SK-N-SH (cell line): ENCODE results near the gene KCNQ5.

ENCODE experiments used
- CHD2 ChIP-seq: fragments of 150-350 bp; IDR thresholded peaks from 2 replicates; pipeline ENCODE4 v1.6.1; 2018; ENCODE audit warnings: low read length; ENCODE audit not compliant: partially characterized antibody
- EP300 ChIP-seq, 2 experiments: IDR thresholded peaks; 2 replicates each; pipeline versions ENCODE4 v1.4.0 to v1.6.1; 2012; ENCODE audit warnings: borderline replicate concordance in 1 of 2, low read depth in 1 of 2, low read length in 1 of 2
- EZH2phosphoT487 ChIP-seq: fragments of 200-600 bp; sonication (generic); IDR thresholded peaks from 2 replicates; pipeline ENCODE4 v1.6.1; 2017; ENCODE audit warnings: low read depth, mixed run types, mild to moderate bottlenecking, antibody characterized with exemption, moderate library complexity, borderline replicate concordance
- FOSL2 ChIP-seq: IDR thresholded peaks from 2 replicates; pipeline ENCODE4 v1.4.0; 2012; ENCODE audit warnings: low read depth, mild to moderate bottlenecking, moderate library complexity, borderline replicate concordance
- FOXJ3 ChIP-seq: sonication (generic); formaldehyde crosslinking; IDR thresholded peaks from 2 replicates; pipeline ENCODE4 v1.5.1; 2020; ENCODE audit warnings: mild to moderate bottlenecking, missing genetic modification reagents
- FOXM1 ChIP-seq: IDR thresholded peaks from 2 replicates; pipeline ENCODE4 v1.4.0; 2012; ENCODE audit warnings: low read depth, mild to moderate bottlenecking
- JUND ChIP-seq: IDR thresholded peaks from 2 replicates; pipeline ENCODE4 v1.4.0; 2012
- NRF1 ChIP-seq: IDR thresholded peaks from 2 replicates; pipeline ENCODE4 v1.6.1; 2012; ENCODE audit warnings: low read depth, mild to moderate bottlenecking, low read length
- POLR2AphosphoS5 ChIP-seq: IDR thresholded peaks from 2 replicates; pipeline ENCODE4 v1.6.1; 2012; ENCODE audit warnings: low read depth, low read length
- RCOR1 ChIP-seq: fragments of 150-350 bp; IDR thresholded peaks from 2 replicates; pipeline ENCODE4 v1.6.1; 2017; ENCODE audit warnings: antibody characterized with exemption, low read length
- RFX5 ChIP-seq: IDR thresholded peaks from 2 replicates; pipeline ENCODE4 v1.6.1; 2012; ENCODE audit warnings: mild to moderate bottlenecking, improper control_type of control experiment, low read length
- YY1 ChIP-seq: IDR thresholded peaks from 2 replicates; pipeline ENCODE4 v1.4.0; 2012; ENCODE audit warnings: low read depth, mild to moderate bottlenecking
- TF ChIP-seq, protein P1 (sequence below): fragments of 200-600 bp; sonication (generic); IDR thresholded peaks from 2 replicates; pipeline ENCODE4 v1.6.1; 2017; ENCODE audit warnings: antibody characterized with exemption, mild to moderate bottlenecking, moderate library complexity

DNA sequence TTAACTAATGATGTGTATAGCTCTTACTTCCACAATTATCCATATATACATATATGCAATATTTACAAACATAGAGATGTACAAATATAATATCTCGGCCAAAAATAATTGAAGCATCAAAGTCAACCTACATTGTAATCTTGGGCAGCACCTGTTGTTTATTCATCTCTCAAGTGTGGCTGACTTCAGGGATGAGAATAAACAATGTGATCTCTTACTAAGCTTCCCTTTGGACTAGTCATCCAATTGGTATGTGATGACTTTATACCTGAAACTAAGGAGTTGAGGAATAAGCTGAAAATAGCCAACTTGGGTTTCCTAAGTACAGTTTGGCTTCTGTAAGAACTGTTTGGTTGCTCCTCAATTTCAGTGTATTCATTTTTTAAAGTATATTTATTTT is 346.8 kb downstream of the KCNQ5 start:
- TF ChIP-seq CHD2 (no peak), POLR2AphosphoS5 (no peak), FOXJ3 (CRISPR knock-in tag) (no peak), NRF1 (no peak), RCOR1 (no peak), FOXM1 (no peak), FOSL2 (peak; percentile 45), RFX5 (no peak), EP300 (IDR thresholded peaks at IDR 0.05; ENCODE audit: borderline replicate concordance in 1 of 2, low read depth in 1 of 2, low read length in 1 of 2) (no peak), YY1 (no peak), JUND (peak; percentile 59), EZH2phosphoT487 (no peak)
- TF ChIP-seq, protein P1, sequence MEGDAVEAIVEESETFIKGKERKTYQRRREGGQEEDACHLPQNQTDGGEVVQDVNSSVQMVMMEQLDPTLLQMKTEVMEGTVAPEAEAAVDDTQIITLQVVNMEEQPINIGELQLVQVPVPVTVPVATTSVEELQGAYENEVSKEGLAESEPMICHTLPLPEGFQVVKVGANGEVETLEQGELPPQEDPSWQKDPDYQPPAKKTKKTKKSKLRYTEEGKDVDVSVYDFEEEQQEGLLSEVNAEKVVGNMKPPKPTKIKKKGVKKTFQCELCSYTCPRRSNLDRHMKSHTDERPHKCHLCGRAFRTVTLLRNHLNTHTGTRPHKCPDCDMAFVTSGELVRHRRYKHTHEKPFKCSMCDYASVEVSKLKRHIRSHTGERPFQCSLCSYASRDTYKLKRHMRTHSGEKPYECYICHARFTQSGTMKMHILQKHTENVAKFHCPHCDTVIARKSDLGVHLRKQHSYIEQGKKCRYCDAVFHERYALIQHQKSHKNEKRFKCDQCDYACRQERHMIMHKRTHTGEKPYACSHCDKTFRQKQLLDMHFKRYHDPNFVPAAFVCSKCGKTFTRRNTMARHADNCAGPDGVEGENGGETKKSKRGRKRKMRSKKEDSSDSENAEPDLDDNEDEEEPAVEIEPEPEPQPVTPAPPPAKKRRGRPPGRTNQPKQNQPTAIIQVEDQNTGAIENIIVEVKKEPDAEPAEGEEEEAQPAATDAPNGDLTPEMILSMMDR: no peak
